HS-5 (cell line): ENCODE data around the gene EVI5.
"Not testable (repeated sequence)": the region's sequence is repeated elsewhere in the genome, so short reads cannot be mapped to it uniquely, and the experiment has no call there.

Experiments
- DNase-seq: peaks from one replicate; pipeline ENCODE4 v3.0.0-alpha.2; 2012; ENCODE audit warnings: low read depth

The EVI5 gene

DNA sequence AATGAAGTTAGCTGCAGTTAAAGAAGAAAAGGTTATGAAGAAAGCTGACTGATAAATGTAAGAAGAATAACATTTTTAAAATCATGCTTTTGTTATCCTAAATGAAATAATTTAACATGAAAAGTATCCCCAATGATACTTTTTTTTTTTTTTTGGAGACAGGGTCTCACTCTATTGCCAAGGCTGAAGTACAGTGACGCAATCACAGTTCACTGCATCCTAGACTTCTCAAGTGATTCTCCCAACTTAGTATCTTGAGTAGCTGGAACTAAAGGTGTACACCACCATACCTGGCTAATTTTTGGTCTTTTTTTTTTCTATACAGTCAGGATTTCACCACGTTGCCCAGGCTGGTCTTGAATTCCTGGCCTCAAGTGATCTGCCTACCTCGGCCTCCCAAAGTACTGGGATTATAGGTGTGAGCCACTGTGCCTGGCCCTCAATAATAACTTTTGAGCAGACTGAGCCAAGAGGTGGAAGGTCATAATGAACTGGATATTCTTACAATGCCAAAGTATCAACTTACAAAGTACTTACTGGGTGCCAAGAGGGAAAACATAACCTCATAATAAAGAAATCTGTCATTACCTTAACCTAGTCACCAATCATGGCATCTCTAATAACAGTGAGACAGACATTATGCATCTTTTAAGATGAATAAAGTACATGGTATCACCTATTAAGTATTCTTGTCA, 94.5 kb downstream of the EVI5 start:
- no peak for DNase-seq

DNA sequence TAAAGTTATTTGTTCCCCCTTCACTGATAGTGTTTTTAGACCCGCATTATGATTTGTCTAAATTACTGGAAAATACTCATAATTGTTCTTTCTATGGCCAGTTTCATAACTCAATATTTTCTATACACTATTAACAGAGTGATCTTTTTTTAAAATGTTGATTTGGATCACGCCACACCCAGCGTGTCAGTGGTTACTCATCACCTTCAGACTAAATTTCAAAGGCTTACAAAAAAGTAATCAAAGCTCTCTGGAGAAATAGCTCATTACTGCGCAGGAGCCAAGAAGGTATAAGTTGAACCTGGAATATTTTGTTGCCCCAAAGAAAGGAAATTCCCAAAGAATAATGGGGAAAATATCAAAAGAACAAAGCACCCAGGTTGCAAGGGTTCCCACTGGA, 104.9 kb downstream of the EVI5 start:
- DNase-seq, result no peak

DNA sequence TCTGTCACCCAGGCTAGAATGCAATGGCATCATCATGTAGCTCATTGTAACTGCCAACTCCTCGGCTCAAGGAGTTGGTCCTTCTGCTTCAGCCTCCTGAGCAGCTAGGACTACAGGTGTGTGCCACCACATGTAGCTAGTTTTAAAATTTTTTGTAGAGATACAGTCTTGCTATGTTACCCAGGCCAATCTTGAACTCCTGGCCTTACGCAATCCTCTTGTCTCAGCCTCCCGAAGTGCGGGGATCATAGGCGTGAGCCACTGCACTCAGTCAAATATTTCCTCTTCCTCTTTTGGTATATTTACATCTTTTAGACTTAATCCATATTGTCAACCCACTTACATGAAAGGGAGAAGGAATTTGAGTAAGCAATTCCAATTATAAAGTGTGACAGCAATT, 121.1 kb downstream of the EVI5 start:
- no peak for DNase-seq

DNA sequence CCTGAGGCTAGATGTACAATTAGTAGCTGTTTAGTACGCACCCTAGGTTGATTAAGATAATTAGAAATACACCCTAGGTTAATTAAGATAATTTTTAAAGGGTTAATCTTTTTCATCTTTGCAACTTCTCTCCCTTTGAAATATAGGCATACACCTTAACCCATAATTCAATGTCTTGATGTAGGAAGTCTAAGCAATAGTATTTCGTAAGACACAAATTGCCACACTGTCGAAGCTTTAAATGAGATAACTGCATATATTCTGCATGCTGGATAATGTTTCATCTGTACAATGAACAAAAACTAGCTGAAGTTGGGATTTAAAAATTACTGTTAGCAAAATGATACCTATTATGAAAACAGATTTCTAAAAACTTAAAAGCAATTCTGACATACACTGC, 122.9 kb downstream of the EVI5 start:
- no peak for DNase-seq

DNA sequence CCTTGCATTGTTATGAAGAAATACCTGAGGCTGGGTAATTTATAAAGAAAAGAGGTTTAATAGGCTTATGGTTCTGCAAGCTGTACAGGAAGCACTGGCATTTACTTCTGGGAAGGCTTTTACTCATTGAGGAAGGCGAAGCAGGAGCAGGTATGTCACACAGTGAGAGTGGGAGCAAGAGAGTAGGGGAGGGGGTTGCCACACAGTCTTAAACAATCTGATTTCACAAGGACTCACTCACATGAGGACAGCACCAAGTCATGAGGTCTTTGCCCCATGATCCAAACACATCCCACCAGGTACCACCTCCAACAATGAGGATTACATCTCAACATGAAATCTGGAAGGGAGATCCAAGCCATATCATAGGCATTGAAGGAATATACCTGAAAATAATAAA, 127.2 kb downstream of the EVI5 start:
- no peak for DNase-seq

DNA sequence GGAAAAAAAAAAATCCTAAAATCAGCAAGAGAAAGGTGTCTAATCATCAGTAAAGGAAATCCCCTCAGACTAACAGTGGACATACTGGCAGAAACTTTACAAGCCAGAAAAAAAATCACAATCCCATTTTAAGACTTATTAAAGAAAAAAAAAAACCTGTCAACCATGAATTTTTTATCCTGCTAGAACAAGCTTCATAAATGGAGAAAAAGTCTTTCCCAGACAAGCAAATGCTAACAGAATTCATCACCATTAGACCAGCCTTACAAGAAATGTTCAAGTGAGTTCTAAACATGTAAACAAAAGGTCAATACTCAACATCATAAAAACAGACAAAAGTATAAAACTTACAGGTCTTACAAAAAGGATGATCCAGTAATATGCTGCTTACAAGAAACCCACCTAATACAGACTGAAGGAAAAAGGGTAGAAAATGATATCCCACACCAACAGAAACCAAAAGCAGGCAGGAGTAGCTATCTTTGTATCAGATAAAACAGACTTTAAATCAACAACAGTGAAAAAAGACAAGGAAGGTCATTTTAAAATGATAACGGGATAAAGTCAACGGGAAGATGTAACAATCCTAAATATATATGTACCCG, 129.6 kb downstream of the EVI5 start:
- no peak for DNase-seq

DNA sequence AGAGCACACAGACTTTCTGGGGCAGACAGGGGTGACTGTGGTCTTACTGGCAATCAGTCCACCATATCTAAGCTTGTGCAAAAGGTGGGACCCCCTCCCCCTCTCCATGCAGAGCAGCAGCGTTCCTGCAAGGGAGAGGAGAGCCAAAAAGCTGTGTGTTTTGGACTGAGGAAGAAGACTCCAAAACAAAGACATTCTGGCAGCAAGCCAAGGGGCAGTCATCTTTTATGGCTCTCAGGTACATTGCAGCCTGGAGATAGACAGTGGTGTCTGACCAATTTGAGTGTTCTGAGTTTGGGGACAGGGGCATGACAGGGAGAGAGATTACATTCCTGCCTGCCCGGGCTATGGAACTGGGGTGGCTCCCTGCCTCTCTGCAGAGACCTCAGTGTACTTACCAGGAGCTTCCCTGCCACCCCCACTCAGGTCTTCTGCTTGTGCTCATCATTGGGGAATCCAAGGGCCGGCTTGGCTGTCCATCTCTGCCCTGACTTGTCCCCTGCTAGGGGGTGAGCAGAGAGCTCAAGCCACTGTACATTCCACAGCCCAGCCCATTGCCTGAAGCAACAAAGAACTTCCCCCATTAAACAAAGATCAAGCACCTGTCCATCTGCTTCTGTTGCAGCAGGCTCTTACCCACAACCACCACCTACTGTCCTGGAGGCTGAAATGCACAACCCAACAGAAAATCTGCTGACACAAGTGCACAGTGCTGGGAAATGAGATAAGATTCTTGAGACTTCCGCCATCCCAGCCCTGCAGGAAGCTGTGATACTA, 131.1 kb downstream of the EVI5 start:
- no peak for DNase-seq

DNA sequence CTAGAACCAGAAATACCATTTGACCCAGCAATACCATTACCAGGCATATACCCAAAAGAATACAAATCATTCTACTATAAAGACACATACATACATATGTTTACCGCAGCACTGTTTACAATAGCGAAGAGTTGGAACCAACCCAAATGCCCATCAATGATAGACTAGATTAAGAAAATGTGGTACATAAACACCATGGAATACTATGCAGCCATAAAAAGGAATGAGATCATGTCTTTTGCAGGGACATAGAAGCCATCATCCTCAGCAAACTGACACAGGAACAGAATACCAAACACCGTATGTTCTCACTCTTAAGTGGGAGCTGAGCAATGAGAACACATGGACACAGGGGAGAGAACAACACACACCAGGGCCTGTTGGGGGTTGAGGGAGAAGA, 144.2 kb downstream of the EVI5 start:
- not testable (repeated sequence) for DNase-seq

DNA sequence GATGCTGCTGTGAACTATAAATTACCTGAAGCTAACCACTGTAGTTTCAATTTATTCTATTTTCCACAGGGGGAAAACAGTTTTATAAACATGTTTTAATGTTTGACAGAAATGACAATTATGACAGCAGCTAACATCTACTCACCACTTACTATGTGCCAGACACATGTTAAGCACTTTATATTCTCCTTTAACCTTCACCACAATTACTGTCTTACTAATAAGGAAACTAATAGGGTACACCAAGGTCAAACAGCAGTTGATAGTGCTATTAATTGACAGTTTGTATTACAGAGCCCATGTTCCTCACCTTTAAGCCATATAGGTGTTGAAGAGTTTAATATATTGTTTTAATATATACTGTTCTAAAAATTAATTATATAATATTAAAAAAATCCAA, 146.4 kb downstream of the EVI5 start:
- no peak for DNase-seq

DNA sequence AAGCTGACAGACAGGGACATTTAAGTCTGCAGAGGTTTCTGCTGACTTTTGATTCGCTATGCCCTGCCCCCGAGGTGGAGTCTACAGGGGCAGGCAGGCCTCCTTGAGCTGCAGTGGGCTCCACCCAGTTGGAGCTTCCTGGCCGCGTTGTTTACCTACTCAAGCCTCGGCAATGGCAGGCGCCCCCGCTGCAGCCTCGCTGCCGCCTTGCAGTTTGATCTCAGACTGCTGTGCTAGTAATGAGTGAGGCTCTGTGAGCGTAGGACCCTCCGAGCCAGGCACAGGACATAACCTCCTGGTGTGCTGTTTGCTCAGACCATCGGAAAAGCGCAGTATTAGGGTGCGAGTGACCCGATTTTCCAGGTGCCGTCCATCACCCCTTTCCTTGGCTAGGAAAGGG, 149.7 kb downstream of the EVI5 start:
- DNase-seq, result not testable (repeated sequence)

DNA sequence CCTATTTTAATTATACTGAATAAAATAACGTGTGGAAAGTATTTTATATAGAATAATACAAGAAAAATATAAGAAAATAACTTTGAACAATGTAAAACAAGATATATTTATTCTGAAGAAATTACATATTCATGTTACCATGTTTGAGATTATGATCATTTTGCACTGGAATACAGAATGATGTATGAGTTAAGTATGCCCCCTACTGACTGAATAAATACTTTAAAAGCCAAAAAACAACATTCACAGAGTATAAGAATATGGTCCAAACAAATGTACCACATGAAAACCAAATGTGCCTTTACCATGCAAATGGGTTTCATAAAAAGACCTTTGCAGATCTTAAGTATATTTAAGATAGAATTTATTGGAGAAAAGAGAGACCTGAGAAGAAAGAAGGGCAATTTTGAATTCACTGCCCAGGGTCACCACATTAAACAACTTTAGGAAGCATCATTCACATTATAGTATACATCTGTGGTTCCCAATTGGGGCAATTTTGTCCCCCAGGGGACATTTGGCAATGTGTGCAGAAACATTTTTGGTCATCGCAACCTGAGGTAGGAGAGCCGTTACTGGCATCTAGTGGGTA, 161.6 kb downstream of the EVI5 start:
- no peak for DNase-seq

DNA sequence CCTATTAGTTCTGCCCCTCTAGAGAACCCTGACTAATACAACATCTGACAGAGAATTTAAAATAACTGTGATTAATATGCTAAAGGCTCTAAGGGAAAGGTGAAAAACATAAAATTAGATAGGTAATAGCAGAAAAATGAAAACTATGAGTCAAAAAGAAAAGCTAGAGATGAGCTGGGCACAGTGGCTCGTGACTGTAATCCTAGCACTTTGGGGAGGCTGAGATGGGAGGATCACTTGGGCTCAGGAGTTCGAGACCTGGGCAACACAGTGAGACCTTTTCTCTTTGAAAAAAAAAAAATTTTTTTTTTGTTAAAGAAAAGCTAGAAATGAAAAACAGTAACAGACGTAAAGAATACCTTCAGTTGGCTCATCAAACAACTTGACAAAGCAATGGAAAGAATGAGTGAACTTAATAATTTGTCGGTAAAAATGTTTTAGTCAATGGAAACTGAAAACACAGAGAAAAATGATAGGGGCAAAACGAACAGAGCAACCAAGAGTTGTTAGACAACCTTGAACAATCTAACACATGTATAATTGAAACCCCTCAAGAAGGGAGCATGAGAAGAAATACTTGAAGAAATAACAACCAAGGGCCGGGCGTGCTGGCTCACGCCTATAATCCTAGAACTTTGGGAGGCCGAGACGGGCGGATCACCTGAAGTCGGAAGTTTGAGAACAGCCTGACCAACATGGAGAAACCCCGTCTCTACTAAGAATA, 165.3 kb downstream of the EVI5 start:
- DNase-seq, result no peak

DNA sequence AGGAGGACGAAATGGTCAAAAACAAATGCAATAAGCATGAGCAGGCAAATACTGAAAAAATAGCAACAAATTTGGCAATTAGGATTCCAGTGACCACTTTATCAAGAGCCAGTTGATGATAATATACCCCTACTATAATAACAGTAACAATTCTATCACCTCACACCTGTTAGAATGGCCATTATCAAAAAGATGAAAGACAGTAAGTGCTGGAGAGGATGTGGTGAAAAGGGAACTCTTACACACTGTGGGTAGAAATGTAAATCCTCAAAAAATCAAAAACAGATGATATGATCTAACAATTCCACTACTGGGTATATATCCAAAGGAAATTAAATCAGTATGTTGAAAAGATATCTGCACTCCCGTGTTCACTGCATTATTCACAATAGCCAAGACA, 183.9 kb downstream of the EVI5 start:
- DNase-seq, result no peak

DNA sequence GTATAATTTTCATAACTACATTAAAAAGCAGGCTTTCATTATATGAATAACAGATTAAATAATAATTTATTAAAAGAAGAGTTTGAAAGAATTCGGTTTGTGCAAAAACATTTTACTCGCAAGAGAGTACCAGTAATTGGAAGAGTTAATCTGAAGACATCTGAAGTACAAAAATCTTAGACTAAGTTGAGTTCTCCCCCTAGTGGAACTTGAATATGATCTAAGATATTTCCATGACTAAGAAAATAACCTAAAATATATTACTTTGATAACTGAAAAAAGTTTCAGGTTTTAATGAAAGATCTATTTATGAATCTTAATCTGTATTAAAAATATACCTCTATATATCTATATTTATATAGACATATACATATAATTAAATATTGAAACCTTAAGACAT, 185.7 kb downstream of the EVI5 start:
- no peak for DNase-seq

DNA sequence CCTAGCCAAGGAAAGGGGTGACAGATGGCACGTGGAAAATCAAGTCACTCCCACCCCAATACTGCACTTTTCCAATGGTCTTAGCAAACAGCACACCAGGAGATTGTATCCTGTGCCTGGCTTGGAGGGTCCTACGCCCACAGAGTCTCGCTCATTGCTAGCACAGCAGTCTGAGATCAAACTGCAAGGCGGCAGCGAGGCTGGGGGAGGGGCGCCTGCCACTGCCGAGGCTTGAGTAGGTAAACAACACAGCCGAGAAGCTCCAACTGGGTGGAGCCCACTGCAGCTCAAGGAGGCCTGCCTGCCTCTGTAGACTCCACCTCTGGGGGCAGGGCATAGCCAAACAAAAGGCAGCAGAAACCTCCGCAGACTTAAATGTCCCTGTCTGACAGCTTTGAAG, 195.5 kb downstream of the EVI5 start:
- not testable (repeated sequence) for DNase-seq

DNA sequence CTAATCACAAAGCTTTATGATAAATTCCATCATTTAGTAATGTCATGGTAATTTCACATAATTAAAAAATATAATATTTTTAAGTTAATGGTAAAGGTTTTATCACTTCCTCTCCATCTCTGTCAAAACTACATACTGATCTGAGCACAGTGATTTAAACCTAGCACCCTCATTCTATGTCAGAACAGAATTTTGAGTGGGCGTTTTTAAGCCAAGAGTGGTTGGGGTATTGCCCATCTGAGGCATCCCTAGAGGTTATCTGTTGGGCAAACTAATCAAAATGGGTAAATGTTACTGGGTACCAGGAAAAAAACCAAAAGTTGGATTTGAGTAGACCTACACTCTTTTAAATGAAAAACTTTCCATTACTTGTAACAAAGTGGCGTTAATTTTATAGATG, 197.5 kb downstream of the EVI5 start:
- no peak for DNase-seq

DNA sequence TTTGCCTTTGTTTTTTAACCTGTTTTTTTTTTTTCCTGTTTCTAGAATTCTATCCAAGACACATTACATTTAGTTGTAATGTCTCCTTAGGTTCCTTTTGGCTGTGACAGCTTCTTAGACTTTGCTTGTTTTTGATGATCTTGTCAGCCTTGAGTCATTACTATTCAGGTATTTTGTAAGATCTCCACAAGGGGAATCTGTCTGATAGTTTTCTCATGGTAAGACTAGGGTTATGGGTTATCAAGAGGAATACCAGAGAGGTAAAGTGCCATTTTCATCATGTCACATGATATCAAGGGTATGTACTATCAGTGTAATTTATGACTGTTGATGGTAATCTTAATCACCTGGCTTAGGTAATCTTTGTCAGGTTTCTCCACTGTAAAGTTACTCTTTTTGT, 199.1 kb downstream of the EVI5 start:
- no peak for DNase-seq

DNA sequence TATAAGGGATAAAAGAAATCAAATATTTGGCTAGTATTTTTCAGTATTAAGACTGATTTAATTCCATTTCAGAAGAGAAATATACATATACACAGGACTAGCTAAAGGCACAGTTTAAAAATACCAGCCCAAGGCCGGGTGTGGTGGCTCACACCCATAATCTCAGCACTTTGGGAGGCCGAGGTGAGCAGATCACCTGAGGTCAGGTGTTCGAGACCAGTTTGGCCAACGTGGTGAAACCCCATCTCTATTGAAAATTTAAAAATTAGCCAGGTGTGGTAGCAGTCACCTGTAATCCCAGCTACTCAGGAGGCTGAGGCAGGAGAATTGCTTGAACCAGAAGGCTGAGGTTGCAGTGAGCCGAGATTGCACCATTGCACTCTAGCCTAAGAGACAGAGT, 200.1 kb downstream of the EVI5 start:
- DNase-seq, result not testable (repeated sequence)

DNA sequence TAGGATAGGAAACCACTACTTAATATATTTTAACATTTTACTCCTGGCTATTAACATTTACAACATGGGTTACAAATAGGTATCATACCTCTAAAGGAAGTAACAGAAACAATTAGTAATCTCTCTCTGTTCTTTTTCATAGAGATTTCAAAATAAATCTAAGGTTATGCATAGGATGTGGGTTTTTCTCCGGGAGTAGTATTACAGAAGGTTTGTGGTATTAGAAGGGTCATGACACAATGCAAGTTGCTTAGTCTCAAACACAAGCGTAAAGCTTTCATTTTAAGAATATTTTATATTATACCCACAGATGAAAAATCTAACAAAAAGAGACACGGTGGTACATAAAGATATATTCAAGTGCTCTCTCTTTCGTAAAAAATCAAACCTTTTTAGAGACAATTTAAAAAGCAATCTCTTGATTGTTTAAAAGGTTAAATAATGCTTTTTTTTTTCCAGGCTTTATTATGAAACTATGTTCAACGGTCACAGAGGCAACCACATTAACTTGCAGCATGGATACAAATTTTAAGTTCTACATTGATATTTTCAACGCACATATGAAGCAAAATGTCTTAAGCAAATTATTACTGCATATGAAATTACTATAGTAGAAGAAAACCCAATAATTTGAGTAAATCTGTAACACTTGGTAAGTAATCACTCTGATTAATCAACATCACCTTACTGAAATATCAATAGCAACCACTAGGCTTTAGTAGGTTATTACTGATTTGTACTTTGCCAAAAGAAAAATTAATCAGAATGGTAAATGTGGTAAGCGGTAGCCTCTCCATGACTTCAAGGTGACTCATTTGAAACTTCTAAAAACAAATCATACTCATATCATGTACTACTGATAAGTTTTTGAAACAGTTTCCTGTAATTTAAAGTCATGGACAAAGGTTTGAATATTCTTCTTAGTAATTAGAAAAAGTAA, 200.8 kb downstream of the EVI5 start:
- DNase-seq, result no peak

DNA sequence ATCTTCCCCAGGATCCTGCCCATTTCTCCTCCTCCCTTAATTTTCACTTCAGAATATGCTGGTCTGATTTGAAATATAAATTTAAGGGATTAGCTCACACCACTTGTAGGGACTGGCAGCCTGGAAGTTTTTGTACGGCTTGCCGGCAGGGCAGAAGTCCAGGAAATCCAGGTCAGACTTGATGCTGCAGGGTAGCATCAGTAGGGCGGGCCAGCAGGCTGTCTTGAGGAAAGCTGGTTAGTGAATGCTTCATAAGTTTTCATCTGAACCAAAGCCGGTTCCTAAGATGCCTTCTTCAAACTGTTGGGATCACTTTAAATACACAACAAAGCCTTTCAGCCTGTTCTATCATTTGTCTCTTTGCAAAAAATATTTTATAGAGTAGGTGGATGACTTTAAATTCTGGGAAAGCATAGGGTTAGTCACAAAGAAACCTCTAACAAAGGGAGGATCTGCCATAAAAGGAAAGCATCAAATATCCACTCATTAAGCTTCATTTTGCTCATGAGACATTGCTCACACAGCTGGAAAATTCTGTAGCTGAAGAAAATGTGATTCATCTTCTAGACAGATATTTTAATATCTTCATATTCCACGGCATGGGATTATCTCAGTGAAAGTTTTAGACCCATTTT, 207.5 kb downstream of the EVI5 start:
- no peak for DNase-seq

DNA sequence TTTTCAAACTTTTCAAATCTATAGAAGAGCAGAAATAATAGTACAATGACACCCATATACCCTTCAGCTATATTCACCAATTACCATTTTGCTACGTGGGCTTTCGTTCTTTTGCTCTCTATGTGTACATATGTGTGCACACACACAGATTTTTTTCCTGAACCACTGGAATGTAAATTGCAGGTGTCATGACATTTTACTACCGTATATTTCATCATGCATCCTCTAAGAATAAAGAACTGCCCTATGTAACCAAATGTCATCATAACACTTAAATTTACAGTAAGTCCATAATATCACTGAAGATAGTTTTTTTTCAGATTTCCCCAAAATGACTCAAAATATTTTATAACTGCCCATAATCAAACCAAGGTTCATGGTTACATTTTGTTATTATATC, 209.8 kb downstream of the EVI5 start:
- DNase-seq, result no peak
